HCT116 (cell line): ENCODE data around the gene MPZL2. TPM values are rescaled to one million over a fixed set of nuclear protein-coding genes. Genes with fewer than 3 reads are reported as not detected.

Source experiments
- ATAC-seq: fragments of 200-7000 bp; cut with Tn5 transposase; 2 replicates; pipeline ENCODE4 v1.9.1; 2020; ENCODE audit warnings: mild to moderate bottlenecking, moderate library complexity
- Bru-seq: library from RNA; stranded (reverse); fragments of 400-500 nt; gene quantifications from one replicate; lab custom pipeline; 2021; lab: Mats Ljungman, UMichigan
- BruChase-seq, 2 experiments: library from RNA; stranded (reverse); fragments of 400-500 nt; gene quantifications; one replicate each; lab custom pipeline; 2021; lab: Mats Ljungman, UMichigan
- BruUV-seq: library from RNA; stranded (reverse); fragments of 400-500 nt; replicated peaks from 2 replicates; lab custom pipeline; 2021; lab: Mats Ljungman, UMichigan
- CTCF ChIA-PET: fragments of 300-600 bp; sonication (Branson Sonifier 250); formaldehyde crosslinking; loops from one replicate; lab custom pipeline; 2021; ENCODE audit warnings: antibody characterized with exemption; lab: Charles Lee
- POLR2A ChIA-PET: fragments of 300-600, 350-600 bp; sonication (Branson Sonifier 250); formaldehyde crosslinking; loops from one replicate; lab custom pipeline; 2021; ENCODE audit warnings: antibody characterized with exemption; lab: Charles Lee
- RAD21 ChIA-PET, 2 experiments: fragments of 300-600 bp; sonication (Branson Sonifier 250); formaldehyde crosslinking; loops; one replicate each; lab custom pipeline; 2023; ENCODE audit warnings: low total read pairs in 2 of 2; ENCODE audit not compliant: uncharacterized antibody in 2 of 2, unreplicated experiment in 2 of 2, low non-redundant PET in 1 of 2; lab: Charles Lee
- DNase-seq: peaks from one replicate; pipeline ENCODE4 v3.0.0-alpha.2; 2010; ENCODE audit warnings: low read depth, low spot score
- H2AFZ ChIP-seq: fragments of 200-600 bp; shearing (Covaris generic), sonication (generic); 2 replicates; pipeline ENCODE4 v1.6.1; 2017; ENCODE audit warnings: low read depth, mixed run types, mixed read lengths, antibody characterized with exemption, low read length; ENCODE audit not compliant: poor library complexity, severe bottlenecking
- H3K27ac ChIP-seq: 2 replicates; pipeline ENCODE4 v1.5.1; 2012; ENCODE audit warnings: low read depth, low read length
- H3K27me3 ChIP-seq: fragments of 200-600 bp; sonication (generic); 2 replicates; pipeline ENCODE4 v1.6.1; 2016; ENCODE audit warnings: mixed run types, low read length, mixed read lengths; ENCODE audit not compliant: insufficient read depth
- H3K36me3 ChIP-seq, 2 experiments: fragments of 200-500 bp in 1 of 2; fragments of 200-600 bp in 1 of 2; sonication (Bioruptor generic) in 1 of 2; sonication (generic) in 1 of 2; 2 replicates each; pipeline versions ENCODE4 v1.5.1 to v1.6.1; 2014 to 2016; ENCODE audit warnings: low read length in 2 of 2, inconsistent platforms in 1 of 2, mixed read lengths in 1 of 2, mixed run types in 1 of 2; ENCODE audit not compliant: insufficient read depth in 2 of 2, control insufficient read depth in 1 of 2
- H3K4me1 ChIP-seq, 2 experiments: fragments of 200-600 bp in 1 of 2; sonication (generic) in 1 of 2; 2 replicates each; pipeline versions ENCODE4 v1.5.1 to v1.6.1; 2012 to 2017; ENCODE audit warnings: low read length in 2 of 2, inconsistent platforms in 1 of 2, mild to moderate bottlenecking in 1 of 2, mixed read lengths in 1 of 2, mixed run types in 1 of 2, moderate library complexity in 1 of 2; ENCODE audit not compliant: insufficient read depth in 2 of 2, control insufficient read depth in 1 of 2
- H3K4me2 ChIP-seq: fragments of 200-600 bp; sonication (generic); 2 replicates; pipeline ENCODE4 v1.6.1; 2017; ENCODE audit warnings: mixed run types, low read length, mixed read lengths
- H3K4me3 ChIP-seq, 2 experiments: fragments of 200-600 bp in 1 of 2; sonication (generic) in 1 of 2; replicated peaks in 1 of 2; 2 replicates each; pipeline ENCODE4 v1.5.1; 2011 to 2016; ENCODE audit warnings: low read length in 2 of 2, control low read depth in 1 of 2, low read depth in 1 of 2, mild to moderate bottlenecking in 1 of 2, mixed read lengths in 1 of 2, mixed run types in 1 of 2
- H3K79me2 ChIP-seq: fragments of 200-600 bp; sonication (generic); 2 replicates; pipeline ENCODE4 v1.6.1; 2017; ENCODE audit warnings: mild to moderate bottlenecking, mixed run types, low read length, moderate library complexity, mixed read lengths; ENCODE audit not compliant: insufficient read depth
- H3K9ac ChIP-seq: fragments of 200-600 bp; sonication (generic); 2 replicates; pipeline ENCODE4 v1.6.1; 2016; ENCODE audit warnings: low read length, mixed read lengths
- H3K9me2 ChIP-seq: fragments of 200-600 bp; sonication (generic), shearing (Covaris generic); 2 replicates; pipeline ENCODE4 v1.6.1; 2017; ENCODE audit warnings: mixed run types, mild to moderate bottlenecking, moderate library complexity; ENCODE audit not compliant: insufficient read depth
- H3K9me3 ChIP-seq, 2 experiments: fragments of 200-500 bp in 1 of 2; fragments of 200-600 bp in 1 of 2; sonication (Bioruptor generic) in 1 of 2; sonication (generic) in 1 of 2; 2 replicates each; pipeline ENCODE4 v1.6.1; 2014 to 2017; ENCODE audit warnings: low read length in 2 of 2, mixed read lengths in 2 of 2, inconsistent platforms in 1 of 2, low read depth in 1 of 2, mild to moderate bottlenecking in 1 of 2, mixed run types in 1 of 2, moderate library complexity in 1 of 2; ENCODE audit not compliant: control insufficient read depth in 1 of 2, insufficient read depth in 1 of 2
- H4K20me1 ChIP-seq: fragments of 200-600 bp; sonication (generic), shearing (Covaris generic); 2 replicates; pipeline ENCODE4 v1.6.1; 2017; ENCODE audit warnings: mixed run types, mild to moderate bottlenecking, moderate library complexity; ENCODE audit not compliant: insufficient read depth
- ATF3 ChIP-seq: IDR thresholded peaks from 2 replicates; pipeline ENCODE4 v1.6.1; 2012
- CBX3 ChIP-seq: IDR thresholded peaks from 2 replicates; pipeline ENCODE4 v1.6.1; 2012; ENCODE audit warnings: low read depth
- CTCF ChIP-seq, 3 experiments: fragments of 200-600 bp in 1 of 3; sonication (generic) in 1 of 3; IDR thresholded peaks in 2 of 3; conservative IDR thresholded peaks in 1 of 3; 2 replicates each; pipeline ENCODE4 v1.5.1; 2012 to 2017; ENCODE audit warnings: low read depth in 2 of 3, low read length in 2 of 3, antibody characterized with exemption in 1 of 3, borderline replicate concordance in 1 of 3, control low read depth in 1 of 3, mild to moderate bottlenecking in 1 of 3, mixed read lengths in 1 of 3, mixed run types in 1 of 3, moderate library complexity in 1 of 3; ENCODE audit not compliant: insufficient read depth in 1 of 3
- EZH2 ChIP-seq: fragments of 200-600 bp; sonication (generic); IDR thresholded peaks from 2 replicates; pipeline ENCODE4 v1.6.1; 2017; ENCODE audit warnings: antibody characterized with exemption, mixed run types
- JUND ChIP-seq: IDR thresholded peaks from 2 replicates; pipeline ENCODE4 v1.6.1; 2012
- MAX ChIP-seq: IDR thresholded peaks from 2 replicates; pipeline ENCODE4 v1.6.1; 2012
- RAD21 ChIP-seq: IDR thresholded peaks from 2 replicates; pipeline ENCODE4 v1.6.1; 2012; ENCODE audit warnings: low read depth, mild to moderate bottlenecking
- REST ChIP-seq: IDR thresholded peaks from 2 replicates; pipeline ENCODE4 v1.6.1; 2012; ENCODE audit warnings: low read depth
- SIN3A ChIP-seq: IDR thresholded peaks from 2 replicates; pipeline ENCODE4 v1.6.1; 2012; ENCODE audit warnings: low read depth
- SP1 ChIP-seq: IDR thresholded peaks from 2 replicates; pipeline ENCODE4 v1.6.1; 2012; ENCODE audit warnings: low read depth
- SRF ChIP-seq: IDR thresholded peaks from 2 replicates; pipeline ENCODE4 v1.6.1; 2012; ENCODE audit warnings: low read depth
- TCF7L2 ChIP-seq: IDR thresholded peaks from 2 replicates; pipeline ENCODE4 v1.7.0; 2011; ENCODE audit warnings: borderline replicate concordance, inconsistent platforms; ENCODE audit not compliant: insufficient read depth, insufficient read length; ENCODE audit errors: extremely low read depth
- ZBTB33 ChIP-seq: IDR thresholded peaks from 2 replicates; pipeline ENCODE4 v1.6.1; 2011; ENCODE audit warnings: mild to moderate bottlenecking, low read length, moderate library complexity; ENCODE audit not compliant: insufficient replicate concordance; ENCODE audit errors: extremely low read depth
- ZNF274 ChIP-seq: fragments of 200-500 bp; sonication (Bioruptor generic); IDR thresholded peaks from 2 replicates; pipeline ENCODE4 v1.6.1; 2014; ENCODE audit warnings: mild to moderate bottlenecking, low read depth, low read length, inconsistent platforms
- intact Hi-C: fragments of 100-400 bp; cut with micrococcal nuclease; formaldehyde crosslinking; loops from 2 replicates; pipeline ENCODE4 v1.10.0; 2022
- long read RNA-seq: library from polyadenylated mRNA; unstranded; transcript quantifications from one replicate; pipeline ENCODE4 v2.0.0, GENCODE V29; 2021; ENCODE audit not compliant: unreplicated experiment
- polyA plus RNA-seq: library from polyadenylated mRNA; unstranded; fragments of >200 nt; gene quantifications from 2 replicates; pipeline ENCODE4 v1.2.1, GENCODE V29; 2012; ENCODE audit warnings: missing spikeins
- total RNA-seq: library from RNA; stranded (reverse); gene quantifications from one replicate; pipeline ENCODE4 v1.2.1, GENCODE V29; 2021; ENCODE audit not compliant: unreplicated experiment

MPZL2 gene
- total RNA-seq (16.8 TPM), Bru-seq, nascent RNA (percentile 68 among the genes with signal in this experiment), BruChase-seq, experiment 1, labeled RNA remaining after a 6-hour chase (percentile 83 among the genes with signal in this experiment), BruChase-seq, experiment 2, labeled RNA remaining after a 2-hour chase (percentile 66 among the genes with signal in this experiment)
- 16.3 and 19.4 TPM in 2 replicates for polyA plus RNA-seq
- long read RNA-seq, transcript MPZL2-201 (6 exons, 2,620 nt) = major isoform, 24 of 28 reads
- long read RNA-seq, partial matches to known transcripts = 0 of 28 reads
- long read RNA-seq, other reads (novel, unspliced or antisense) = 0 of 28 reads

GRCh38 chr11:118263695-118264568, at the start of gene MPZL2:
Gene MPZL2 (minus strand): TSS chr11:118264297. CDS start chr11:118264153, 144 bp downstream.
- BruUV-seq = TSS peak; percentile 69
- peaks cover 14 to 33% of the 10 kb centered on the region in 2 experiments; a peak in 3 of 4 replicates for H3K4me1 ChIP-seq
- no peaks in the 10 kb centered on the region for H3K9me2 ChIP-seq
- no peaks in the 10 kb centered on the region for H4K20me1 ChIP-seq
- ATAC-seq = peak; percentile 94
- no peaks in the 10 kb centered on the region for H3K27me3 ChIP-seq
- peak; percentile 65 for DNase-seq
- H2AFZ ChIP-seq = peak within 1 kb of the TSS; percentile 59
- POLR2A ChIA-PET = interaction anchor here (0.5 to 2.3 kb wide), 5 partner anchors 9 to 343 kb away, joined by 3 to 10 read pairs (median 6); partner anchors contain the start of genes MPZL3 and PHLDB1
- no peaks in the 10 kb centered on the region for H3K9me3 ChIP-seq
- H3K4me2 ChIP-seq = peak within 1 kb of the TSS; percentile 74
- peak within 1 kb of the TSS; percentile 66 for H3K27ac ChIP-seq
- H3K9ac ChIP-seq = peak within 1 kb of the TSS; percentile 64
- RAD21 ChIA-PET = interaction anchor here in 1 of 2 experiments (1.0 kb wide), 1 partner anchor 28 kb away, joined by 4 read pairs; no protein-coding TSS in a partner anchor
- H3K36me3 ChIP-seq = peaks cover 0 to 2% of the 10 kb centered on the region in 2 experiments; a peak in 1 of 4 replicates
- intact Hi-C loops = no loop called here
- no peaks in the 10 kb centered on the region for H3K79me2 ChIP-seq
- H3K4me3 ChIP-seq = peak within 1 kb of the TSS; percentile 59 to 64
- CTCF ChIA-PET = interaction anchor here (0.6 to 0.9 kb wide), 2 partner anchors 14 to 41 kb away, joined by 3 to 4 read pairs; no protein-coding TSS in a partner anchor
- TF ChIP-seq RAD21 = peak; percentile 29; the same call in 1 of the 2 replicates
- TF ChIP-seq TCF7L2 = no peak
- TF ChIP-seq MAX = peak; percentile 71
- peak; percentile 42; the same call in 1 of the 2 replicates for TF ChIP-seq SP1
- no peak; a peak in 1 of 6 replicates for TF ChIP-seq CTCF (IDR thresholded peaks at IDR 0.05 in 2 of 3, conservative IDR thresholded peaks at IDR 0.05 in 1 of 3; ENCODE audit: borderline replicate concordance in 1 of 3, insufficient read depth in 1 of 3, low read depth in 2 of 3, low read length in 2 of 3)
- no peak for TF ChIP-seq ZNF274
- TF ChIP-seq SIN3A = peak; percentile 35; the same call in 1 of the 2 replicates
- peak; percentile 16; the same call in 1 of the 2 replicates for TF ChIP-seq CBX3
- TF ChIP-seq REST = no peak
- no peak for TF ChIP-seq ZBTB33
- TF ChIP-seq EZH2 = no peak
- TF ChIP-seq ATF3 = no peak
- peak; percentile 50; the same call in 1 of the 2 replicates for TF ChIP-seq JUND
- no peak for TF ChIP-seq SRF
